K562 (cell line): ENCODE measurements around the gene TLE3. TPM values are rescaled to one million over a fixed set of nuclear protein-coding genes. Genes with fewer than 3 reads are reported as not detected.

Experiments used
- ATAC-seq: fragments of 200-7000 bp; cut with Tn5 transposase; 3 replicates; pipeline ENCODE4 v1.9.1; 2020; ENCODE audit warnings: moderate library complexity
- BruUV-seq: library from RNA; stranded (reverse); fragments of 400-500 nt; replicated peaks from 2 replicates; lab custom pipeline; 2021; lab: Mats Ljungman, UMichigan
- CTCF ChIA-PET: fragments of 300-600 bp; formaldehyde crosslinking; extraction: SDS; loops from one replicate; lab custom pipeline; 2021; ENCODE audit warnings: low intra/inter-chr PET ratio; lab: Yijun Ruan, JAX
- POLR2A ChIA-PET: fragments of 300-600, 350-650 bp; sonication (Branson Sonifier 250); formaldehyde crosslinking; extraction: SDS; loops from one replicate; lab custom pipeline; 2021; ENCODE audit warnings: antibody characterized with exemption, inconsistent platforms; lab: Yijun Ruan, JAX
- DNase-seq, 4 experiments: peaks; one replicate each; pipeline versions ENCODE4 v3.0.0 to v3.0.0-alpha.2; 2011 to 2018; ENCODE audit warnings: low spot score in 3 of 4, mixed read lengths in 3 of 4; ENCODE audit errors: extremely low read depth in 1 of 4
- FAIRE-seq: peaks from 2 replicates; lab custom pipeline; 2011; peaks lifted over from hg19 to GRCh38; lab: Jason Lieb, UNC
- H2AFZ ChIP-seq: 2 replicates; pipeline ENCODE4 v1.6.0; 2011; ENCODE audit warnings: low read depth, low read length, control low read depth, inconsistent platforms
- H3K27ac ChIP-seq: fragments of 200-600 bp; 3 replicates; pipeline ENCODE4 v1.8.0; 2011; ENCODE audit warnings: low read depth, mild to moderate bottlenecking, control low read depth, inconsistent platforms, low read length, moderate library complexity, mixed read lengths; ENCODE audit errors: extremely low read depth
- H3K27me3 ChIP-seq, 2 experiments: fragments of 300-600 bp in 1 of 2; 2 replicates in 1 of 2; 3 replicates in 1 of 2; pipeline versions ENCODE4 v1.6.0 to v1.8.0; 2011; ENCODE audit warnings: inconsistent platforms in 2 of 2, low read length in 2 of 2, mild to moderate bottlenecking in 1 of 2, mixed read lengths in 1 of 2, moderate library complexity in 1 of 2; ENCODE audit not compliant: control insufficient read depth in 2 of 2, insufficient read depth in 2 of 2
- H3K36me3 ChIP-seq: fragments of 300-600 bp; 3 replicates; pipeline ENCODE4 v1.8.0; 2011; ENCODE audit warnings: mild to moderate bottlenecking, low read length, inconsistent platforms; ENCODE audit not compliant: control insufficient read depth, insufficient read depth
- H3K4me1 ChIP-seq, 2 experiments: fragments of 200-600 bp in 1 of 2; replicated peaks in 1 of 2; 2 replicates in 1 of 2; 3 replicates in 1 of 2; pipeline versions ENCODE4 v1.5.1 to v1.8.0; 2011; ENCODE audit warnings: inconsistent platforms in 2 of 2, low read length in 2 of 2, mild to moderate bottlenecking in 1 of 2, mixed read lengths in 1 of 2, moderate library complexity in 1 of 2; ENCODE audit not compliant: control insufficient read depth in 2 of 2, insufficient read depth in 2 of 2
- H3K4me2 ChIP-seq: 2 replicates; pipeline ENCODE4 v1.6.1; 2011; ENCODE audit warnings: low read length, control low read depth, inconsistent platforms, mixed read lengths; ENCODE audit not compliant: insufficient read depth
- H3K4me3 ChIP-seq: fragments of 200-600 bp; sonication (generic), shearing (Covaris generic); 2 replicates; pipeline ENCODE4 v1.5.1; 2016; ENCODE audit warnings: control low read depth, inconsistent platforms
- H3K79me2 ChIP-seq: fragments of 200-600 bp; 3 replicates; pipeline ENCODE4 v1.8.0; 2011; ENCODE audit warnings: low read length, inconsistent platforms; ENCODE audit not compliant: control insufficient read depth, insufficient read depth
- H3K9ac ChIP-seq, 2 experiments: 2 replicates each; pipeline versions ENCODE4 v1.6.0 to v1.6.1; 2011; ENCODE audit warnings: low read depth in 2 of 2, low read length in 2 of 2, control low read depth in 1 of 2, inconsistent platforms in 1 of 2, mild to moderate bottlenecking in 1 of 2, mixed read lengths in 1 of 2; ENCODE audit not compliant: insufficient read depth in 1 of 2
- H3K9me1 ChIP-seq: one replicate; pipeline ENCODE4 v1.6.0; 2011; ENCODE audit warnings: inconsistent platforms, mild to moderate bottlenecking, low read length, moderate library complexity; ENCODE audit not compliant: control insufficient read depth, insufficient read depth
- H3K9me3 ChIP-seq: replicated peaks from 2 replicates; pipeline ENCODE4 v1.5.1; 2011; ENCODE audit warnings: low read depth, low read length, inconsistent platforms; ENCODE audit not compliant: control insufficient read depth, insufficient read depth
- H4K20me1 ChIP-seq: replicated peaks from 2 replicates; pipeline ENCODE4 v1.6.1; 2011; ENCODE audit warnings: low read length, inconsistent platforms, mixed read lengths; ENCODE audit not compliant: control insufficient read depth, insufficient read depth
- CBX1 ChIP-seq: sonication (generic); IDR thresholded peaks from 2 replicates; pipeline ENCODE4 v1.6.1; 2016; ENCODE audit warnings: antibody characterized with exemption, low read depth, mild to moderate bottlenecking
- ETS2 ChIP-seq: IDR thresholded peaks from 2 replicates; pipeline ENCODE4 v1.6.1; 2016; ENCODE audit warnings: borderline replicate concordance, missing genetic modification characterization, mild to moderate bottlenecking, moderate library complexity, missing compliant biosample characterization; ENCODE audit not compliant: poor library complexity, severe bottlenecking
- HDAC8 ChIP-seq: fragments of 450-650 bp; IDR thresholded peaks from 2 replicates; pipeline ENCODE4 v1.6.1; 2016; ENCODE audit warnings: mild to moderate bottlenecking, missing genetic modification characterization, moderate library complexity, missing compliant biosample characterization
- KLF13 ChIP-seq: fragments of 450-650 bp; IDR thresholded peaks from 2 replicates; pipeline ENCODE4 v1.6.1; 2016; ENCODE audit warnings: missing genetic modification characterization, low read depth, mild to moderate bottlenecking, missing compliant biosample characterization, moderate library complexity, borderline replicate concordance
- MCM7 ChIP-seq, 2 experiments: fragments of 450-650 bp; IDR thresholded peaks; 2 replicates each; pipeline ENCODE4 v1.6.1; 2016 to 2018
- MLX ChIP-seq, 2 experiments: fragments of 450-650 bp in 1 of 2; sonication (generic) in 1 of 2; formaldehyde crosslinking; conservative IDR thresholded peaks; 2 replicates each; pipeline versions ENCODE4 v1.4.0 to v1.8.1; 2020 to 2022; ENCODE audit warnings: mild to moderate bottlenecking in 1 of 2, missing genetic modification reagents in 1 of 2
- SMARCA4 ChIP-seq: fragments of 450-650 bp; IDR thresholded peaks from 2 replicates; pipeline ENCODE4 v1.6.1; 2016
- ZBTB11 ChIP-seq, 3 experiments: fragments of 200-800 bp in 1 of 3; fragments of 250-450 bp in 1 of 3; fragments of 450-650 bp in 1 of 3; sonication (Bioruptor Pico) in 1 of 3; sonication (Bioruptor generic) in 1 of 3; formaldehyde crosslinking in 1 of 3; IDR thresholded peaks; 2 replicates each; pipeline versions ENCODE4 v1.6.1 to v1.8.0; 2016 to 2022; ENCODE audit warnings: mild to moderate bottlenecking in 2 of 3, missing genetic modification characterization in 2 of 3, missing compliant biosample characterization in 1 of 3, moderate library complexity in 1 of 3
- ZNF146 ChIP-seq: IDR thresholded peaks from one replicate; pipeline ENCODE4 v1.6.1; 2018; ENCODE audit warnings: missing compliant biosample characterization; ENCODE audit not compliant: unreplicated experiment
- ZNF347 ChIP-seq: fragments of 450-650 bp; formaldehyde crosslinking; IDR thresholded peaks from 2 replicates; pipeline ENCODE4 v1.4.0; 2020; ENCODE audit warnings: low read depth, mild to moderate bottlenecking, moderate library complexity
- ZNF57 ChIP-seq: fragments of 450-650 bp; formaldehyde crosslinking; IDR thresholded peaks from 2 replicates; pipeline ENCODE4 v1.4.0; 2020; ENCODE audit warnings: mild to moderate bottlenecking, moderate library complexity
- ZNF780A ChIP-seq: fragments of 250-450 bp; sonication (Bioruptor Pico); IDR thresholded peaks from 2 replicates; pipeline ENCODE4 v1.5.0; 2021; ENCODE audit warnings: mild to moderate bottlenecking
- ZSCAN29 ChIP-seq: fragments of 450-650 bp; IDR thresholded peaks from 2 replicates; pipeline ENCODE4 v1.6.1; 2017
- WGBS: fragments of 100-300 bp; shearing (Covaris generic); methylation state at CpG from one replicate; pipeline ENCODE4 v1.1.6; 2016; ENCODE audit warnings: low coverage, mixed read lengths; ENCODE audit not compliant: insufficient coverage; ENCODE audit errors: missing lambda C conversion rate; 5-methylcytosine and 5-hydroxymethylcytosine counted together
- in situ Hi-C: fragments of 300-500 bp; cut with MboI; formaldehyde crosslinking; loops from 4 replicates; pipeline ENCODE4 v1.15.0; 2018; ENCODE audit warnings: inconsistent platforms, mixed read lengths
- intact Hi-C: fragments of 100-400 bp; cut with micrococcal nuclease; formaldehyde crosslinking; loops from 2 replicates; pipeline ENCODE4 v1.14.2; 2022
- polyA plus RNA-seq, 8 experiments: library from polyadenylated mRNA; depleted of rRNA in 4 of 8; stranded (reverse) in 5 of 8; unstranded in 3 of 8; fragments of >200 nt; fragmentation: Nextera tagmentation in 2 of 8; fragmentation: Illumina TruSeq in 1 of 8; extraction: Ambion mirVana in 2 of 8; extraction: Trizol in 1 of 8; gene quantifications; 2 replicates each; pipeline versions ENCODE4 v1.2.1 to v1.2.3, GENCODE V29; 2011 to 2014; ENCODE audit warnings: inconsistent platforms in 1 of 8, missing spikeins in 1 of 8
- total RNA-seq, 7 experiments: library from RNA; depleted of rRNA in 6 of 7; stranded (reverse); fragments of >200 nt in 6 of 7; fragmentation: Illumina TruSeq in 2 of 7; extraction: Trizol in 2 of 7; gene quantifications; 2 replicates each; pipeline versions ENCODE4 v1.2.1 to v1.2.3, GENCODE V29; 2011 to 2021; ENCODE audit warnings: low replicate concordance in 1 of 7

The TLE3 gene
- total and polyA plus RNA-seq, 9 of the 15 experiments (the other 6 are each of a cell fraction or from before 2014, with no cell fraction given): 1.5 to 84.2 (median 14.1) TPM

- no peak for FAIRE-seq
These were observed 38.1 kb downstream of the TLE3 start for GRCh38 chr15:70059476-70060213.

More at GRCh38 chr15:70059476-70060213, 38.1 kb downstream of the TLE3 start:
- Histone ChIP-seq H3K9me1 (no peaks in the 10 kb centered on the region), H3K79me2 (no peaks in the 10 kb centered on the region), H3K36me3 (peaks cover 97% of the 10 kb centered on the region; the same call in 2 of the 3 replicates), H3K27ac (no peak overlapping the region), H3K9me3 (no peaks in the 10 kb centered on the region), H4K20me1 (no peaks in the 10 kb centered on the region), H3K9ac (no peak overlapping the region), H3K4me2 (no peak overlapping the region), H2AFZ (no peak overlapping the region), H3K4me1 (peaks cover 0 to 3% of the 10 kb centered on the region in 2 experiments; a peak in 2 of 5 replicates), H3K4me3 (no peak overlapping the region), H3K27me3 (no peaks in the 10 kb centered on the region)
- BruUV-seq: no TSS peak
- in situ Hi-C loops (no loop called here), intact Hi-C loops (no loop called here)
- no peak for DNase-seq
- ATAC-seq: no peak
- WGBS: 67% methylated on average over 3 of the region's 8 CpGs
- TF ChIP-seq CBX1 (no peak), ZNF146 (CRISPR knock-in tag) (no peak), KLF13 (tag) (no peak), ZNF780A (no peak), SMARCA4 (no peak), ZBTB11 (CRISPR knock-in tag; IDR thresholded peaks at IDR 0.05) (no peak), MLX (CRISPR knock-in tag; conservative IDR thresholded peaks at IDR 0.05) (no peak), ZNF347 (CRISPR knock-in tag) (no peak), ZNF57 (CRISPR knock-in tag) (no peak), ZSCAN29 (no peak), HDAC8 (tag) (no peak), ETS2 (tag) (no peak), MCM7 (IDR thresholded peaks at IDR 0.05) (no peak)
- ChIA-PET POLR2A (no interaction called here), CTCF (no interaction called here)
